Spleen (tissue), 11 donors: ENCODE data around the gene PBX1. TPM values are rescaled to one million over a fixed set of nuclear protein-coding genes. Genes with fewer than 3 reads are reported as not detected.
A peak's percentile ranks its signal among the peaks of the same experiment; 100 is the strongest.

Experiments
- DNase-seq: peaks from one replicate; pipeline ENCODE4 v3.0.0-alpha.2; 2020
- H3K27ac ChIP-seq, 8 donors: fragments of 200-600 bp; sonication (generic) in 7 of 8; 1 replicate in 4 of 8; 2 replicates in 4 of 8; pipeline versions ENCODE4 v1.5.0 to v1.8.0; 2016 to 2021; ENCODE audit warnings: inconsistent platforms in 4 of 8, mild to moderate bottlenecking in 4 of 8, moderate library complexity in 1 of 8
- H3K27me3 ChIP-seq, 7 donors: fragments of 200-600 bp; sonication (generic) in 6 of 7; replicated peaks in 1 of 7; 1 replicate in 4 of 7; 2 replicates in 3 of 7; pipeline versions ENCODE4 v1.5.0 to v1.8.0; 2016 to 2021; ENCODE audit warnings: inconsistent platforms in 3 of 7, mild to moderate bottlenecking in 1 of 7
- H3K36me3 ChIP-seq, 6 donors: fragments of 200-600 bp; sonication (generic) in 5 of 6; 1 replicate in 4 of 6; 2 replicates in 2 of 6; pipeline versions ENCODE4 v1.5.0 to v1.8.0; 2016 to 2021; ENCODE audit warnings: inconsistent platforms in 2 of 6
- H3K4me1 ChIP-seq, 6 donors: fragments of 200-600 bp; sonication (generic) in 5 of 6; 1 replicate in 3 of 6; 2 replicates in 3 of 6; pipeline versions ENCODE4 v1.5.0 to v1.8.0; 2016 to 2021; ENCODE audit warnings: inconsistent platforms in 3 of 6
- H3K4me3 ChIP-seq, 8 donors: fragments of 200-600 bp; sonication (generic) in 7 of 8; 1 replicate in 4 of 8; 2 replicates in 4 of 8; pipeline versions ENCODE4 v1.5.0 to v1.8.0; 2016 to 2021; ENCODE audit warnings: inconsistent platforms in 4 of 8, mild to moderate bottlenecking in 4 of 8, moderate library complexity in 2 of 8
- H3K9me3 ChIP-seq, 8 donors: fragments of 200-600 bp; sonication (generic) in 7 of 8; 1 replicate in 4 of 8; 2 replicates in 4 of 8; pipeline versions ENCODE4 v1.5.0 to v1.8.0; 2016 to 2021; ENCODE audit warnings: inconsistent platforms in 4 of 8
- CTCF ChIP-seq, 11 experiments: fragments of 200-600 bp in 7 of 11; fragments of 450-650 bp in 4 of 11; sonication (generic) in 4 of 11; IDR thresholded peaks in 8 of 11; conservative IDR thresholded peaks in 3 of 11; 1 replicate in 7 of 11; 2 replicates in 4 of 11; pipeline versions ENCODE4 v1.4.0 to v1.8.0; 2016 to 2021; ENCODE audit warnings: antibody characterized with exemption in 11 of 11, inconsistent platforms in 4 of 11, mild to moderate bottlenecking in 1 of 11
- POLR2A ChIP-seq, 3 donors: fragments of 450-650 bp; IDR thresholded peaks; one replicate each; pipeline ENCODE4 v1.5.1; 2017; ENCODE audit warnings: antibody characterized with exemption in 3 of 3, mild to moderate bottlenecking in 1 of 3
- POLR2AphosphoS5 ChIP-seq, 3 donors: sonication (generic); formaldehyde crosslinking; IDR thresholded peaks; one replicate each; pipeline ENCODE4 v1.5.1; 2017; ENCODE audit warnings: antibody characterized with exemption in 3 of 3
- WGBS, 5 donors: extraction: QIAGEN DNeasy Blood & Tissue Kit in 3 of 5; methylation state at CpG; one replicate each; pipeline versions ENCODE4 v1.1.5 to v1.1.7; 2013 to 2018; 5-methylcytosine and 5-hydroxymethylcytosine counted together
- intact Hi-C: fragments of 100-400 bp; cut with DNase I; formaldehyde crosslinking; loops from one replicate; pipeline ENCODE4 v1.15.0; 2023; ENCODE audit warnings: low total_unique reads
- polyA plus RNA-seq, 3 donors: library from polyadenylated mRNA; stranded (reverse); fragments of 200-250 nt; gene quantifications; one replicate each; pipeline ENCODE4 v1.2.1, GENCODE V29; 2013
- total RNA-seq, 7 donors: library from RNA; depleted of rRNA in 3 of 7; stranded (reverse); fragments of >200 nt in 3 of 7; fragmentation: NEBNext Ultra II Directional in 4 of 7; extraction: Animal tissue kit (Norgen Biotek cat#: 25700) in 4 of 7; gene quantifications; one replicate each; pipeline versions ENCODE4 v1.1.0 to v1.2.1, GENCODE V29; 2016 to 2021
- donor health status: healthy with polysubstance abuse.
- donor health status: DM: no; HTN: no; CAD: no; lungs with moderate emphysema.
- donor health status: DM: no; HTN: no; CAD: no.
- donor health status: Bipolar disorder and iron deficiency.
- donor health status: healthy.
- donor health status: DM: no; HTN: no; CAD: no.
- donor health status: DM: yes; HTN: yes; CAD: no.

Gene PBX1
- total and polyA plus RNA-seq, 10 donors, result 3.4 to 79.5 (median 31.8) TPM

GRCh38 chr1:164703960-164704411 lies 145.0 kb downstream of the PBX1 start:
- no peak overlapping the region for H3K27ac ChIP-seq
- no peaks in the 10 kb centered on the region for H3K27me3 ChIP-seq
- no peak for TF ChIP-seq CTCF (IDR thresholded peaks at IDR 0.05 in 8 of 11, conservative IDR thresholded peaks at IDR 0.05 in 3 of 11)
- TF ChIP-seq POLR2A (IDR thresholded peaks at IDR 0.05), result no peak
- no peak for TF ChIP-seq POLR2AphosphoS5 (IDR thresholded peaks at IDR 0.05)
- DNase-seq, result no peak
- H3K9me3 ChIP-seq, result no peaks in the 10 kb centered on the region
- H3K4me1 ChIP-seq, result peaks cover 0 to 26% (median 18%) of the 10 kb centered on the region in 6 donors
- H3K36me3 ChIP-seq, result no peaks in the 10 kb centered on the region
- 58 to 81% (median 72%) methylated on average over 1 of the region's 1 CpG for WGBS, 5 donors
- intact Hi-C loops, result no loop called here
- no peak overlapping the region for H3K4me3 ChIP-seq

GRCh38 chr1:164704954-164705353 lies 146.0 kb downstream of the PBX1 start:
- intact Hi-C loops, result no loop called here
- Histone ChIP-seq H3K36me3 (no peaks in the 10 kb centered on the region), H3K27ac (no peak overlapping the region), H3K4me1 (peaks cover 5 to 36% (median 26%) of the 10 kb centered on the region in 6 donors), H3K9me3 (no peaks in the 10 kb centered on the region), H3K4me3 (no peak overlapping the region), H3K27me3 (no peaks in the 10 kb centered on the region)
- DNase-seq, result no peak
- TF ChIP-seq CTCF (IDR thresholded peaks at IDR 0.05 in 8 of 11, conservative IDR thresholded peaks at IDR 0.05 in 3 of 11), result no peak
- 73 to 94% (median 82%) methylated on average over 1 of the region's 1 CpG for WGBS, 5 donors

GRCh38 chr1:164706606-164706987 lies 147.6 kb downstream of the PBX1 start:
- H3K4me3 ChIP-seq, result no peak overlapping the region
- intact Hi-C loops, result no loop called here
- peaks cover 5 to 45% (median 28%) of the 10 kb centered on the region in 6 donors for H3K4me1 ChIP-seq
- TF ChIP-seq POLR2AphosphoS5 (IDR thresholded peaks at IDR 0.05) (no peak), POLR2A (IDR thresholded peaks at IDR 0.05) (no peak), CTCF (IDR thresholded peaks at IDR 0.05 in 8 of 11, conservative IDR thresholded peaks at IDR 0.05 in 3 of 11) (no peak)
- H3K27ac ChIP-seq, result peak overlapping the region in 6 of 8 donors; percentile 44 to 64 (median 57)
- H3K36me3 ChIP-seq, result no peaks in the 10 kb centered on the region
- H3K9me3 ChIP-seq, result no peaks in the 10 kb centered on the region
- H3K27me3 ChIP-seq, result no peaks in the 10 kb centered on the region
- DNase-seq, result no peak

- no peaks in the 10 kb centered on the region for H3K27me3 ChIP-seq
- H3K36me3 ChIP-seq, result no peaks in the 10 kb centered on the region
- intact Hi-C loops, result no loop called here
- no peaks in the 10 kb centered on the region for H3K9me3 ChIP-seq
- no peak overlapping the region for H3K4me3 ChIP-seq
- WGBS, 5 donors, result 82 to 89% (median 86%) methylated on average over 8 of the region's 8 CpGs
- H3K4me1 ChIP-seq, result peaks cover 5 to 58% (median 29%) of the 10 kb centered on the region in 6 donors
- H3K27ac ChIP-seq, result peak overlapping the region in 7 of 8 donors; percentile 33 to 64 (median 58)
- no peak for DNase-seq
- no peak for TF ChIP-seq CTCF (IDR thresholded peaks at IDR 0.05 in 8 of 11, conservative IDR thresholded peaks at IDR 0.05 in 3 of 11)
- TF ChIP-seq POLR2A (IDR thresholded peaks at IDR 0.05), result no peak
- TF ChIP-seq POLR2AphosphoS5 (IDR thresholded peaks at IDR 0.05), result no peak
These were observed 148.9 kb downstream of the PBX1 start for GRCh38 chr1:164707868-164708331.
